GM12874 (cell line): ENCODE data around the gene PRPF38B.
A peak's percentile ranks its signal among the peaks of the same experiment; 100 is the strongest.

Experiments used
- CTCF ChIP-seq: IDR thresholded peaks from 2 replicates; pipeline ENCODE4 v1.5.1; 2011; ENCODE audit warnings: low read depth, mild to moderate bottlenecking, control low read depth, low read length, moderate library complexity; ENCODE audit not compliant: insufficient read depth

PRPF38B gene

GRCh38 chr1:108691942-108692723 is at the start of gene PRPF38B:
TSS of gene PRPF38B (plus strand) at chr1:108692310. CDS start at chr1:108692592, 282 bp downstream.
- TF ChIP-seq CTCF = no peak

GRCh38 chr1:108643492-108644335 is 48.4 kb upstream of the PRPF38B start:
- TF ChIP-seq CTCF = peak; percentile 30; the same call in 1 of the 2 replicates

GRCh38 chr1:108644984-108645383 is 47.1 kb upstream of the PRPF38B start:
- no peak for TF ChIP-seq CTCF

- TF ChIP-seq CTCF = no peak
Measured at GRCh38 chr1:108645564-108646184, 46.4 kb upstream of the PRPF38B start.

- no peak for TF ChIP-seq CTCF
Measured at GRCh38 chr1:108646265-108646647, 45.9 kb upstream of the PRPF38B start.

GRCh38 chr1:108646648-108647269 is 45.4 kb upstream of the PRPF38B start:
- TF ChIP-seq CTCF = no peak
